H9 (cell line): ENCODE data around the gene LONRF3. TPM values are rescaled to one million over a fixed set of nuclear protein-coding genes. Genes with fewer than 3 reads are reported as not detected.
"Not testable (repeated sequence)": the region's sequence is repeated elsewhere in the genome, so short reads cannot be mapped to it uniquely, and the experiment has no call there.

Source experiments
- DNase-seq: peaks from one replicate; pipeline ENCODE4 v3.0.0-alpha.2; 2017
- H2AFZ ChIP-seq: one replicate; pipeline ENCODE4 v1.6.1; 2013; ENCODE audit warnings: mild to moderate bottlenecking, low read length, control low read depth, moderate library complexity
- H2AK5ac ChIP-seq: 2 replicates; pipeline ENCODE4 v1.6.1; 2013; ENCODE audit warnings: low read length, control low read depth, mixed read lengths; ENCODE audit not compliant: insufficient read length
- H2BK120ac ChIP-seq: one replicate; pipeline ENCODE4 v1.6.1; 2013; ENCODE audit warnings: low read depth, mild to moderate bottlenecking, low read length, control low read depth, inconsistent platforms; ENCODE audit not compliant: poor library complexity, severe bottlenecking
- H2BK12ac ChIP-seq: 2 replicates; pipeline ENCODE4 v1.6.1; 2013; ENCODE audit warnings: low read length, control low read depth, mixed read lengths, low read depth; ENCODE audit not compliant: insufficient read length
- H2BK15ac ChIP-seq: 2 replicates; pipeline ENCODE4 v1.6.1; 2013; ENCODE audit warnings: low read depth, low read length, control low read depth
- H2BK20ac ChIP-seq: one replicate; pipeline ENCODE4 v1.6.1; 2013; ENCODE audit warnings: low read depth, mild to moderate bottlenecking, low read length, control low read depth, inconsistent platforms; ENCODE audit not compliant: poor library complexity, severe bottlenecking
- H2BK5ac ChIP-seq: 2 replicates; pipeline ENCODE4 v1.6.1; 2013; ENCODE audit warnings: low read length, control low read depth, mixed read lengths; ENCODE audit not compliant: insufficient read length
- H3K14ac ChIP-seq: 2 replicates; pipeline ENCODE4 v1.6.1; 2013; ENCODE audit warnings: low read length, control low read depth; ENCODE audit not compliant: insufficient read depth
- H3K18ac ChIP-seq: 2 replicates; pipeline ENCODE4 v1.6.1; 2013; ENCODE audit warnings: low read depth, mild to moderate bottlenecking, mixed read lengths, low read length, control low read depth; ENCODE audit not compliant: insufficient read length
- H3K23ac ChIP-seq: 2 replicates; pipeline ENCODE4 v1.6.1; 2013; ENCODE audit warnings: low read length, control low read depth, mixed read lengths, low read depth; ENCODE audit not compliant: insufficient read length
- H3K23me2 ChIP-seq: 2 replicates; pipeline ENCODE4 v1.6.1; 2013; ENCODE audit warnings: low read depth, mild to moderate bottlenecking, mixed read lengths, low read length, control low read depth; ENCODE audit not compliant: insufficient read length, poor library complexity, severe bottlenecking
- H3K27ac ChIP-seq: 2 replicates; pipeline ENCODE4 v1.5.1; 2013; ENCODE audit warnings: low read length, control low read depth, mixed read lengths, low read depth; ENCODE audit not compliant: insufficient read length
- H3K27me3 ChIP-seq: 2 replicates; pipeline ENCODE4 v1.6.1; 2013; ENCODE audit warnings: low read length, control low read depth, inconsistent platforms; ENCODE audit not compliant: insufficient read depth
- H3K4ac ChIP-seq: 2 replicates; pipeline ENCODE4 v1.6.1; 2013; ENCODE audit warnings: low read depth, mild to moderate bottlenecking, control low read depth, inconsistent platforms, low read length, moderate library complexity
- H3K4me1 ChIP-seq: 2 replicates; pipeline ENCODE4 v1.6.1; 2013; ENCODE audit warnings: low read length, control low read depth, inconsistent platforms; ENCODE audit not compliant: insufficient read depth
- H3K4me2 ChIP-seq: 2 replicates; pipeline ENCODE4 v1.6.1; 2013; ENCODE audit warnings: low read length, control low read depth, mixed read lengths; ENCODE audit not compliant: insufficient read length, insufficient read depth
- H3K56ac ChIP-seq: 2 replicates; pipeline ENCODE4 v1.6.1; 2013; ENCODE audit warnings: low read depth, mild to moderate bottlenecking, mixed read lengths, low read length, control low read depth; ENCODE audit not compliant: insufficient read length
- H3K79me1 ChIP-seq: 2 replicates; pipeline ENCODE4 v1.6.1; 2013; ENCODE audit warnings: low read depth, mild to moderate bottlenecking, moderate library complexity, low read length, control low read depth, inconsistent platforms; ENCODE audit not compliant: insufficient read depth, poor library complexity, severe bottlenecking
- H3K79me2 ChIP-seq: 2 replicates; pipeline ENCODE4 v1.6.1; 2013; ENCODE audit warnings: low read length, control low read depth, inconsistent platforms; ENCODE audit not compliant: insufficient read depth
- H3K9ac ChIP-seq: 2 replicates; pipeline ENCODE4 v1.6.1; 2013; ENCODE audit warnings: low read length, control low read depth, mixed read lengths; ENCODE audit not compliant: insufficient read length; ENCODE audit errors: extremely low read depth
- H3K9me3 ChIP-seq: one replicate; pipeline ENCODE4 v1.6.1; 2013; ENCODE audit warnings: low read depth, low read length, inconsistent platforms; ENCODE audit not compliant: control insufficient read depth
- H3T11ph ChIP-seq: one replicate; pipeline ENCODE4 v1.6.1; 2013; ENCODE audit warnings: mild to moderate bottlenecking, low read length, control low read depth, inconsistent platforms
- H4K20me1 ChIP-seq: one replicate; pipeline ENCODE4 v1.6.1; 2013; ENCODE audit not compliant: control insufficient read depth, insufficient read length, insufficient read depth
- H4K5ac ChIP-seq: 2 replicates; pipeline ENCODE4 v1.6.1; 2013; ENCODE audit warnings: low read depth, mild to moderate bottlenecking, mixed read lengths, low read length, control low read depth; ENCODE audit not compliant: insufficient read length
- H4K8ac ChIP-seq: replicated peaks from 2 replicates; pipeline ENCODE4 v1.6.1; 2013; ENCODE audit warnings: low read length, control low read depth, mixed read lengths, low read depth; ENCODE audit not compliant: insufficient read length
- H4K91ac ChIP-seq: 2 replicates; pipeline ENCODE4 v1.6.1; 2013; ENCODE audit warnings: low read depth, mild to moderate bottlenecking, moderate library complexity, mixed read lengths, low read length, control low read depth; ENCODE audit not compliant: insufficient read length
- H3K27ac Mint-ChIP-seq, 3 experiments: 2 replicates in 2 of 3; 3 replicates in 1 of 3; pipeline ENCODE4 v1.8.0; 2020 to 2021; ENCODE audit warnings: mixed read lengths in 3 of 3, mild to moderate bottlenecking in 1 of 3, moderate library complexity in 1 of 3
- H3K27me3 Mint-ChIP-seq: 2 replicates; pipeline ENCODE4 v1.8.0; 2021; ENCODE audit warnings: low read depth, mild to moderate bottlenecking, moderate library complexity, mixed read lengths
- H3K36me3 Mint-ChIP-seq, 3 experiments: 2 replicates in 2 of 3; 3 replicates in 1 of 3; pipeline ENCODE4 v1.8.0; 2020 to 2021; ENCODE audit warnings: low read depth in 3 of 3, mixed read lengths in 3 of 3; ENCODE audit not compliant: insufficient read depth in 1 of 3
- H3K4me1 Mint-ChIP-seq, 2 experiments: 2 replicates each; pipeline ENCODE4 v1.8.0; 2020; ENCODE audit warnings: mixed read lengths in 2 of 2
- H3K4me3 Mint-ChIP-seq, 2 experiments: 2 replicates in 1 of 2; 3 replicates in 1 of 2; pipeline ENCODE4 v1.8.0; 2020 to 2021; ENCODE audit warnings: mild to moderate bottlenecking in 2 of 2, mixed read lengths in 2 of 2, moderate library complexity in 1 of 2
- H3K9me3 Mint-ChIP-seq, 2 experiments: 2 replicates in 1 of 2; 3 replicates in 1 of 2; pipeline ENCODE4 v1.8.0; 2020; ENCODE audit warnings: mild to moderate bottlenecking in 2 of 2, mixed read lengths in 2 of 2, moderate library complexity in 1 of 2
- WGBS: extraction: QIAGEN DNeasy Blood & Tissue Kit; methylation state at CpG from one replicate; pipeline ENCODE4 v1.1.7; 2013; ENCODE audit warnings: missing lambda C conversion rate, low lambda C conversion rate, mixed read lengths; ENCODE audit not compliant: insufficient read length; ENCODE audit errors: extremely low coverage; 5-methylcytosine and 5-hydroxymethylcytosine counted together
- total RNA-seq: library from RNA; stranded (reverse); gene quantifications from 2 replicates; pipeline ENCODE4 v1.2.1, GENCODE V29; 2021

The LONRF3 gene
- total RNA-seq, 1 experiment from 2014 or later = 0.33 TPM

- H2BK12ac ChIP-seq, H3K23me2 ChIP-seq, H3K79me1 ChIP-seq, H3K18ac ChIP-seq, H3K4ac ChIP-seq, H3K36me3 Mint-ChIP-seq, H3T11ph ChIP-seq, H3K27me3 ChIP-seq, H2AFZ ChIP-seq, H3K27ac Mint-ChIP-seq, H4K20me1 ChIP-seq, H3K23ac ChIP-seq, H2AK5ac ChIP-seq, H3K56ac ChIP-seq, H3K4me1 Mint-ChIP-seq, H3K79me2 ChIP-seq, H3K4me2 ChIP-seq, H3K9ac ChIP-seq, H2BK15ac ChIP-seq, H2BK120ac ChIP-seq, H3K14ac ChIP-seq, H4K8ac ChIP-seq, H3K4me1 ChIP-seq, H2BK20ac ChIP-seq, H4K5ac ChIP-seq, H2BK5ac ChIP-seq, DNase-seq, H3K4me3 Mint-ChIP-seq, H3K27ac ChIP-seq, H4K91ac ChIP-seq: not testable (repeated sequence)
- H3K9me3 ChIP-seq = peaks cover 40% of the 10 kb centered on the region
- Mint-ChIP-seq H3K9me3 (peaks cover 78 to 82% of the 10 kb centered on the region in 2 experiments), H3K27me3 (peaks cover 10% of the 10 kb centered on the region)
- whole genome bisulfite sequencing = no CpG with 5 or more reads among the region's 28 CpGs
Observed at GRCh38 chrX:119027960-119028732, 53.7 kb downstream of the LONRF3 start.
